H7 (cell line): ENCODE measurements around the gene UCKL1. TPM values are rescaled to one million over a fixed set of nuclear protein-coding genes. Genes with fewer than 3 reads are reported as not detected.

ENCODE experiments used
- DNase-seq: peaks from one replicate; pipeline ENCODE4 v3.0.0; 2012
- H3K27me3 ChIP-seq: 2 replicates; pipeline ENCODE4 v1.6.0; 2011; ENCODE audit warnings: mild to moderate bottlenecking, low read length; ENCODE audit not compliant: control insufficient read depth, insufficient read depth
- H3K36me3 ChIP-seq: replicated peaks from 2 replicates; pipeline ENCODE4 v1.5.1; 2011; ENCODE audit warnings: low read length; ENCODE audit not compliant: control insufficient read depth, insufficient read depth
- H3K4me3 ChIP-seq: 2 replicates; pipeline ENCODE4 v1.5.1; 2011; ENCODE audit warnings: low read depth, mild to moderate bottlenecking, control low read depth, low read length, moderate library complexity; ENCODE audit not compliant: insufficient read depth
- total RNA-seq: library from RNA; depleted of rRNA; stranded (reverse); fragments of >200 nt; shearing (Covaris generic); gene quantifications from 2 replicates; pipeline ENCODE4 v1.2.3, GENCODE V29; 2014

The UCKL1 gene
- total RNA-seq, 1 experiment from 2014 or later, result 21.8 TPM

GRCh38 chr20:63911176-63911575 is 45.0 kb downstream of the UCKL1 start:
- peak; percentile 55 for DNase-seq
- no peak overlapping the region for H3K4me3 ChIP-seq
- no peaks in the 10 kb centered on the region for H3K36me3 ChIP-seq
- H3K27me3 ChIP-seq, result no peaks in the 10 kb centered on the region

- no peak for DNase-seq
- Histone ChIP-seq H3K27me3 (no peaks in the 10 kb centered on the region), H3K36me3 (no peaks in the 10 kb centered on the region), H3K4me3 (no peak overlapping the region)
These were observed 48.1 kb downstream of the UCKL1 start for GRCh38 chr20:63908008-63908682.

DNA sequence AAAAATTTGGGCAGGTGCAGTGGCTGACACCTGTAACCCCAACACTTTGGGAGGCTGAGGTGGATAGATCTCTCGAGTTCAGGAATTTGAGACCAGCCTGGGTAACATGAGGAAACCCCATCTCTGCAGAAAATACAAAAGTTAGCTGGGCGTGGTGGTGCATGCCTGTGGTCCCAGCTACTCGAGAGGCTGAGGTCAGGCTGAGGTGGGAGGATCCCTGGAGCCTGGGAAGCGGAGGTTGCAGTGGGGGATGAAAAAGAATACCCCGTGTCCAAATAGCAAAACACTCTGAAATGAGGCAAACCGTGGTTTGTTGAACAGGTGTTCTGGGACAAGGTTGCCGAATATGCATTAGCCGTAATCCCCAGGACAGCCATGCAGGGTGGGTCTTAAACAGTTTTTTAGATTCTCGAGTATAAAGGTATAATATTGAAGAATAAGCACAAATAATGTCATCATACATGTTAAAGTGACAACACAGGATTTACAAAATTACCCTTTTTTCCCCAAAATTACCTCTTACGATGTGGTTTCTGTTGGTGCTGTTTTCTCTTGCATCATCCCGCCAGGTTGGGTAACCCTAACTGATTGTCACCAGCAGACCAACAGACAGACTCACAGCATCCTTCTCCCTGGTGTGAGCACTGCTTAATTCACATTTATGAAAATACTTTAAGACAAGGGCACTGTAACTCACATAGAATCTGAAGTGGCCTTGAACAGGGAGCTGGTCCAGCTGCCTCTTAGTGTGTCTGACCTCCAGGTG is 52.2 kb downstream of the UCKL1 start:
- no peak for DNase-seq
- no peaks in the 10 kb centered on the region for H3K27me3 ChIP-seq
- H3K4me3 ChIP-seq, result no peak overlapping the region
- H3K36me3 ChIP-seq, result no peaks in the 10 kb centered on the region

GRCh38 chr20:63900413-63900812 is 55.8 kb downstream of the UCKL1 start:
- no peak for DNase-seq
- no peak overlapping the region for H3K4me3 ChIP-seq
- H3K27me3 ChIP-seq, result no peaks in the 10 kb centered on the region
- peaks cover 1% of the 10 kb centered on the region; the same call in 1 of the 2 replicates for H3K36me3 ChIP-seq

DNA sequence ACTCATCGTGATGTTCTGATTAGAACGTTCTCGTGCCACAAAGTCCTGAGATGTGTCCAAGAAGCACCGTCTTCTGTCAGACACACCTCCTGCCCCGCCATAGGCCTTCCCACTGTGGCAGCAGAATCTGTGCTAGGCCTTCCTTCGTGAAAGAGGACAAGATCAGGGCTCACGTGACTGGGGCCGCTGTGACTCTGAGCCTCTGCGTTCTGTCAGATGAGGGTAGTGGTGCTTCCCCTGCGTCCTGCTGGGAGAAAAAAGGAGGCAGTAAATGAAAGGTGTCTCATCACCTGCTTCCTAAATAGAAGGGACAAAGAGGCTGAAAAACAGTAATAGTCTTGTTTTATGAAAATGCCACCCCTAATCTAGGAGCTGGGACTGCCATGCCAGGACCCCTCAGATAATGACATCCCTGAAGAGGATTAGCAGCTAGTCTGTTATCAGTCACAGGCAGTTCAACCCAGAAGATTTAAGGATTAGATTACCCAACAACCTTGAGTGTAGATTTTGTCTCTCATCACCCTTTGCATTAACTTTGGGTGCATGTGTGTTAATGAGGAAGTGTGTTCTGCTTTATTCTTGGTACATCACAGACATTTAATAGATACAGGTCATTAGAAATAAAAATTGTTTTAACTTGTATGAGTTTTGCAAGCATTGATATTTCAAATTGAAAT is 57.2 kb downstream of the UCKL1 start:
- Histone ChIP-seq H3K27me3 (no peaks in the 10 kb centered on the region), H3K36me3 (peaks cover 1% of the 10 kb centered on the region; the same call in 1 of the 2 replicates), H3K4me3 (no peak overlapping the region)
- no peak for DNase-seq

- Histone ChIP-seq H3K4me3 (no peak overlapping the region), H3K27me3 (no peaks in the 10 kb centered on the region), H3K36me3 (peaks cover 1% of the 10 kb centered on the region; the same call in 1 of the 2 replicates)
- no peak for DNase-seq
These were observed 58.1 kb downstream of the UCKL1 start for GRCh38 chr20:63897978-63898561.

DNA sequence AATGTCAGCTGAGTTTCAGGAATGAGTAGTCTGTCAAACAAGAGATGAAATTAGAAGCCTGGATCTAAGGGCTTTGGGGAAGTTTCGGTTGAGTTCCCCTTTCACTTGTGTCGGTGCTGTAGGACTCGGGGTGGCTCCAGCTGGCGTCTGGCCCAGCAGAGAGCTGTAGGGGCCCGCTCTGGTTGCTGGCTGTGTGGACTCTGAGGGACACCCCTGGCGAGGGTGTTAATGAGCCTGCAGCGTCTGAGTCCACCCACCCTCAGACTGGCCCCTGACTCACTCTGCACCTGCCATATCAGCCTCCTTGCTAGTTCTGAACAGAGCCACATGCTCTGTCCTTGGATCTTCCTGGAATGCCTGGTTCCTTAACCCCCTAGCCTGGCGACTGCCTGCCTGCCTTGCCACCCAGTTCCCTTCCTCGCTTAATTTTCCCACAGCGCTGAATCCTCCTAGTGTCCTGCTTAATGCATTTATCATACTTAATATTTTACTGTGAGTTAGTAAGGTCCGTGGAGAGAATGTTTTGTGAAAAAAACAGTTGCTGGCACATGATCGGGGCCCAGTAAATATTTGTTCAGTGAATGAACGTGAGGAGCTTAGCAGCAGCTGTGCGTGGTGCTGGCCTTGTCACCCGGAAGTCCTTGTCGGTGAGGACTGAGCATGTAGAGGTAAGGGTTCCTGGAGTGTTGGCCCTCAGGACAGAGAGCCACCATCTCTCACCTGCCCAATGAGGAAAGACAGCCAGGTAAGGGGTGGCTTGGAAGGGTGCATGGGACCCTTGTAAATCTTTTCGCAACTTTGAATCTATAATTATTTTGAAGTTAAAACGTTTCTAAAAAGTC is 59.7 kb downstream of the UCKL1 start:
- Histone ChIP-seq H3K27me3 (no peaks in the 10 kb centered on the region), H3K4me3 (peak overlapping the region; percentile 33; the same call in 1 of the 2 replicates), H3K36me3 (peaks cover 1% of the 10 kb centered on the region; the same call in 1 of the 2 replicates)
- peak; percentile 67 for DNase-seq

DNA sequence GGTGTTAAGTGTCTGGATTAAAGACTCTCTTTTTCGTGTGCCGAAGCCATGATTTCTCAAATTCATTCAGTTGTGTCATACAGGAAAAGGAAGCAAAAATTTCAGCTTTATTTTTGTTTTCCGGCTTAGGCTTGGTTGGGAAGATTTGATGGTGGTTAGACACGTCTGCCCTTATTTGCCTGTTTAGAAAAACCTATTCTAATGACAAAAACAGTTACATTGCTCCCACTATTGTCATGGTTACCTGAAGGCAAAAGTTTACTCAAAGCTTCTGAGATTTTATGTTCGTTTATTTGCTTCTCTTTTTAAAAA is 60.3 kb downstream of the UCKL1 start:
- no peaks in the 10 kb centered on the region for H3K27me3 ChIP-seq
- peak overlapping the region; percentile 33 for H3K4me3 ChIP-seq
- peaks cover 1% of the 10 kb centered on the region; the same call in 1 of the 2 replicates for H3K36me3 ChIP-seq
- DNase-seq, result no peak

GRCh38 chr20:63895202-63895951 is 60.8 kb downstream of the UCKL1 start:
- no peak for DNase-seq
- peak overlapping the region; percentile 66 for H3K4me3 ChIP-seq

DNA sequence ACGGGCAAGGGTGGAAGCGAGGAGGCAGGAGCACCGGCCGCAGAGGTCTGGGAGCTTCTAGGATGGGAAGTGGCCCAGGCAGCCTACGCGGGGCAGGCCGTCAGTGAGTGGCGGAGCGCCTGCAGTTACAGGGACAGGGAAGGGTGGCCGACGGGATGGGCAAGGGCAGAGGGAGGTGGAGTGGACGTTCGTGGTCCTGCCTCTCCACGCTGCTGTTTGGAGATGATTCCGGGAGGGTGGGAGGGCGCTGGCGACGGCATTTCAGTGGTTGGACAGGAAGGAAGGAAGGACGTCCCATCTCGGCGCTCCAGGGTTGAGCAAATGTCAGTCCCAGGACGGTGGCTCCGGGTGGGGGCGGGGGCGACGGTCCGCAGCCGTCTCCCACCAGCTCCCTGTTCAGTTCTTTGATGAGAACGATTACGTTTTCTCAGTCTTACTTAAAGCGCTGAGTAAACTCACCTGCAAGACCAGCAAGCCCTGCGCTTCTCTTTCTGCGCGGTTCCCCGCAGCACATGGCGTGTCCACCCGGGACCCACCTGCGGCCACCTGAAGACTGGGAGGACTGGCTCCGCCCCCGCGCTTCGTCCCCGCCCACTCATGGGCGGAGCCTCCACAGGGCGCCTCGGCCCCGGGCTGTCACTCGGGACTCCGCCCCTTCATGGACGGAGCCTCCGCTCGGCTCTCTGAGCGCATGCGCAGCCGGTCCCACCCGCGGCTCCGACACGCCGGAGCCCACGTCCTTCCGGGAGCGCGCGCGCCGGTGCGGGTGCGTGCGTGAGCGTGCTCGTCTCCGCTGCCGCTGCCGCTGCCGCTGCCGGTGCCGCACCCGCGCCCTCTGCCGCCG is 61.6 kb downstream of the UCKL1 start, which contains the start of gene DNAJC5:
TSS of gene DNAJC5 (plus strand) at position 769 of the 844 bp plus-strand sequence. CDS start 33,220 bp downstream, outside the sequence.
- H3K27me3 ChIP-seq, result no peaks in the 10 kb centered on the region
- peaks cover 2% of the 10 kb centered on the region for H3K36me3 ChIP-seq
- DNase-seq, result peak; percentile 100
- peak within 1 kb of the TSS; percentile 66 for H3K4me3 ChIP-seq

More at GRCh38 chr20:63895202-63895951, 60.8 kb downstream of the UCKL1 start:
- Histone ChIP-seq H3K36me3 (peaks cover 1% of the 10 kb centered on the region; the same call in 1 of the 2 replicates), H3K27me3 (no peaks in the 10 kb centered on the region)

- peaks cover 2% of the 10 kb centered on the region for H3K36me3 ChIP-seq
- DNase-seq, result no peak
- H3K4me3 ChIP-seq, result peak overlapping the region; percentile 66
These were observed 62.2 kb downstream of the UCKL1 start for GRCh38 chr20:63893999-63894357.

DNA sequence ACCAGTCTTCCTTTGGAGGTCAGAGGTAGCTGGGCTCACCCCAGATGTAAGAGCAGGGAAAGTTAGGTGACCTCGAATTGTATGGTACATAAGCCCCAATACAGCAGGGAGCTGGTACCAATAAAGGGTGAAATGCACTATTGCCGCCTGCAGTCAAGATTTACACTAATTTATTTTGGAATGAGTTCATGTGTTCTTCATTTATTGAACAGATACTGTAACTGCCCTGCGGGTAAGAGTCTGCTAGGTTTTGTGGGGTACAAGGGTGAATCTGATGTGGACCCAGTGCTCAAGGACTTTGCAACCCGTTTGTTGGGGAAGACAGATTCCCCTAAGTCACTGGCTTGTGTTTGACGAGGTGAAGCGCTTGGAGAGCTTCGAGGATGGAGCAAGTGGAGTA is 63.8 kb downstream of the UCKL1 start:
- H3K36me3 ChIP-seq, result peaks cover 4% of the 10 kb centered on the region
- H3K4me3 ChIP-seq, result no peak overlapping the region
- no peak for DNase-seq
- no peaks in the 10 kb centered on the region for H3K27me3 ChIP-seq

More at GRCh38 chr20:63893999-63894357, 62.2 kb downstream of the UCKL1 start:
- no peaks in the 10 kb centered on the region for H3K27me3 ChIP-seq
